Vagina (tissue), 2 donors: ENCODE results near the gene KCNG4.

Experiments
- CTCF ChIP-seq, 3 experiments: fragments of 450-650 bp in 2 of 3; fragments of 200-600 bp in 1 of 3; sonication (generic) in 1 of 3; IDR thresholded peaks; one replicate each; pipeline ENCODE4 v1.5.1; 2017 to 2019; ENCODE audit warnings: antibody characterized with exemption in 3 of 3, mild to moderate bottlenecking in 2 of 3, moderate library complexity in 2 of 3
- POLR2A ChIP-seq, 2 donors: fragments of 450-650 bp; IDR thresholded peaks; one replicate each; pipeline ENCODE4 v1.6.1; 2017; ENCODE audit warnings: antibody characterized with exemption in 2 of 2, mild to moderate bottlenecking in 2 of 2, moderate library complexity in 2 of 2

GRCh38 chr16:84223456-84223855 is 16.4 kb downstream of the KCNG4 start:
- TF ChIP-seq CTCF (IDR thresholded peaks at IDR 0.05) (no peak), POLR2A (IDR thresholded peaks at IDR 0.05) (no peak)
